22Rv1 (cell line): ENCODE results near the gene NRDC.
"Not testable (repeated sequence)": the region's sequence is repeated elsewhere in the genome, so short reads cannot be mapped to it uniquely, and the experiment has no call there.

Source experiments
- H3K27ac ChIP-seq: fragments of 450-650 bp; 2 replicates; pipeline ENCODE4 v1.5.1; 2017
- ZFX ChIP-seq: fragments of 450-650 bp; IDR thresholded peaks from 2 replicates; pipeline ENCODE4 v1.6.1; 2017; ENCODE audit warnings: antibody characterized with exemption, borderline replicate concordance
- TF ChIP-seq, protein P1 (sequence below): fragments of 450-650 bp; IDR thresholded peaks from 2 replicates; pipeline ENCODE4 v1.5.1; 2017; ENCODE audit warnings: mild to moderate bottlenecking

The NRDC gene

DNA sequence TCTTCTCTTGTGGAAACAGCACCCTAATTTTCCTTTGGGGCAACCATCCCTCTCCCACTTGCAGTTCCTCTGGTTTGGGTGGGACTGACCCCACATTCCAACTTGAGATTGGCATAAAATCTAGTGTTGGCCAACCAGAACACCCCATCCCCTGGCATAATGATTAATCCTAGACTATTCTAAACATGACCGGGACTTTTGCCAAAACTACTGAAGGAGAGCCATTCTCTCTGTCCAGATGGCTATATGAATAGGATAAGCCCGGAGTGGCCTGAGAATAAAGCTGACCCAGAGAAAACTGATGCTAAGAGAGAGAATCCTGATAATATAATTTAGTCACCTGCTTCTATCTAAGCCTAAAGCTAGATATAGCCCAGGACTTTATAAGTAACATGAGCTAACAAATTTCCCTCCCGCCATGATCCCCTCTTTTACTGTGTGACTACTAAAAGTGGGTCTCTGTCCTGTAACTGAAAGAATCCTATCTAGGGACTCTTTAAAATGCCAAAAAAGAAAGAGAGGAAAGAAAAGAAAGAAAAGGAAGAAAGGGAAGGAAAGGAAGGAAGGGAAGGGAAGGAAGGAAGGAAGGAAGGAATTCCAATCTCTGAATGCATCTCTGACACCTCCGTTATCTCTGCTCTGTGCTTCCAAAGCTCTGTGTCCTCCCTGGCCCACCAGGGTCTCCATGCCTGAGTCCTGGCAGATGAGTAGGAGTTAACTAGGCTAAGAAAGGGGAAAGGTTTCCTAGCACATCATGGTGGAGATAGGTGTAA is 28.0 kb upstream of the NRDC start:
- H3K27ac ChIP-seq: no peak overlapping the region
- no peak for TF ChIP-seq ZFX

DNA sequence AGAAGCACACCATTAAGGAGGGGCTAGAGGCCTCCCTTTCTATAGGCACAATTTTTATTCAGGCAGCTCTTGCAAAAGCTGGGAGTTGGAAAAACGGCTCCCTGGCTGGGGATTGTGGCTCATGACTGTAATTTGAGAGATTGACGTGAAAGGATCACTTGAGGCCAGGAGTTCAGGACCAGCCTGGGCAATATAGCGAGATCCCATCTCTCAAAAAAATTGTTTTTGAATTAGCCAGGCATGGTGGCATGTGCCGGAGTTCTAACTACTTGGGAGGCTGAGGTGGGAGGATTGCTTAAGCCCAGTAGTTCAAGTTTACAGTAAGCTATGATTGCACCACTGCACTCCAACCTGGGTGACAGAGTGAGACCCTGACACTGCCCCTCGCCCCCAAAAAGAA is 23.9 kb upstream of the NRDC start:
- H3K27ac ChIP-seq: no peak overlapping the region
- TF ChIP-seq ZFX: no peak
- TF ChIP-seq, protein P1, sequence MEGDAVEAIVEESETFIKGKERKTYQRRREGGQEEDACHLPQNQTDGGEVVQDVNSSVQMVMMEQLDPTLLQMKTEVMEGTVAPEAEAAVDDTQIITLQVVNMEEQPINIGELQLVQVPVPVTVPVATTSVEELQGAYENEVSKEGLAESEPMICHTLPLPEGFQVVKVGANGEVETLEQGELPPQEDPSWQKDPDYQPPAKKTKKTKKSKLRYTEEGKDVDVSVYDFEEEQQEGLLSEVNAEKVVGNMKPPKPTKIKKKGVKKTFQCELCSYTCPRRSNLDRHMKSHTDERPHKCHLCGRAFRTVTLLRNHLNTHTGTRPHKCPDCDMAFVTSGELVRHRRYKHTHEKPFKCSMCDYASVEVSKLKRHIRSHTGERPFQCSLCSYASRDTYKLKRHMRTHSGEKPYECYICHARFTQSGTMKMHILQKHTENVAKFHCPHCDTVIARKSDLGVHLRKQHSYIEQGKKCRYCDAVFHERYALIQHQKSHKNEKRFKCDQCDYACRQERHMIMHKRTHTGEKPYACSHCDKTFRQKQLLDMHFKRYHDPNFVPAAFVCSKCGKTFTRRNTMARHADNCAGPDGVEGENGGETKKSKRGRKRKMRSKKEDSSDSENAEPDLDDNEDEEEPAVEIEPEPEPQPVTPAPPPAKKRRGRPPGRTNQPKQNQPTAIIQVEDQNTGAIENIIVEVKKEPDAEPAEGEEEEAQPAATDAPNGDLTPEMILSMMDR: no peak

DNA sequence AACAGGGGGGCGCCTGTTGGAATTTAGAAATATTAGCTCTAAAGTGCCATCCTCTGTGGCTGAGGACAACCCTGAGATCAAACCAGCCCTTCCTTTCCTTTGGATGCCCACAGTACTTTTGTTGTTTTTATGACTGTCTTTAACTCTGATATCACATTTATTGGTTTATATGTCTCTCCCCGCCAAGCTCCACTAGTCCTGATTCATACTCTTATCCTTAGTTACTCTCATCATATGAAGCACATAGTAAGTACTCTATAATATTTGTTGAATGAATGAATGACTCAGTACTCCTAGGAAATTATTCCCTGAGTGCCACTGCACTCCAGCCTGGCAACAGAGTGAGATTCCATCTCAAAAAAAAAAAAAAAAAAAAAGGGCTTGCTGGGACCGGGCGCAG is 22.6 kb upstream of the NRDC start:
- TF ChIP-seq, protein P1: no peak
- TF ChIP-seq ZFX: no peak
- H3K27ac ChIP-seq: no peak overlapping the region

DNA sequence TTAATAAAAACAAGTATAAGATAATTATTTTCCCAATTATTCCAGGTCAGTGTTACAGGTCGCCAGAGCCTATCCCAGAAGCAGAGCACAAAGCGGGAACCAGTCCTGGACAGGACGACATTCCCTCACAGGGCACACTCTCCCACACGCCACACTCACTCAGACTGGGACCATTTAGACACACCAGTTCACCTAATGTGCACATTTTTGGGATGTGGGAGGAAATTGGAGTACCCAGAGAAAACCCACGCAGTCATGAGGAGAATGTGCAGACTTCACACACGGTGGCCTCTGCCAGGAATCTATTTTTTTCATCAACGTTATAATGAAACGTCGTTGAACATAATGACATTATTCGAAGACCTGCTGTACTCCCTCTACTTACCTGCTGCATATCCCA is 20.5 kb upstream of the NRDC start:
- no peak overlapping the region for H3K27ac ChIP-seq
- TF ChIP-seq, protein P1: no peak
- no peak for TF ChIP-seq ZFX

DNA sequence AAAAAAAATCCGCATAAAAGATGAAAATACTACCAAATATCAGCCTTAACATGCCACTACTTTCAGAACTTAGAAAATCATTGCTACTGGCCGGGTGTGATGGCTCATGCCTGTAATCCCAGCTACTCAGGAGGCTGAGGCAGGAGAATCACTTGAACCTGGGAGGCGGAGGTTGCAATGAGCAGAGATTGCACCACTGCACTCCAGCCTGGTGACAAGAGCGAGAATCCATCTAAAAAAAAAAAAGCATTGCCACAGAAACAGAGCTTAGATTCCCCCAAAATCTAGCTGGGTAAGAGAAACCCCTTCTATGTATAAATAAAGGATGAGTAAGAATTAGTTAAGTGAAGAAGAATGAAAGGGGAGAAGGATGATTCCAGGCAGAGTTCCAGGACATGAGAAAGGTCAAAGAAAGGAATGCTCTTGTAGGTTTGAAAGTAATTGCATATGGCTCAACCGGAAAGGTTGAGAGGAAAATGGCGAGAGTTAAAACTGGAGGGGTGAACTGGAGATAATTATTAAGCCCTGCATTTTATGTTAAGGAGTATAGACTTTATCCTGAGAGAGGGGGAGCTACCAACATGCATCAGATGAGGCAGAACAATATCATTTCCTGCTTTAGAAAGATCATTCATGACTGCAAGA is 19.7 kb upstream of the NRDC start:
- H3K27ac ChIP-seq: no peak overlapping the region
- TF ChIP-seq, protein P1: no peak
- TF ChIP-seq ZFX: no peak

DNA sequence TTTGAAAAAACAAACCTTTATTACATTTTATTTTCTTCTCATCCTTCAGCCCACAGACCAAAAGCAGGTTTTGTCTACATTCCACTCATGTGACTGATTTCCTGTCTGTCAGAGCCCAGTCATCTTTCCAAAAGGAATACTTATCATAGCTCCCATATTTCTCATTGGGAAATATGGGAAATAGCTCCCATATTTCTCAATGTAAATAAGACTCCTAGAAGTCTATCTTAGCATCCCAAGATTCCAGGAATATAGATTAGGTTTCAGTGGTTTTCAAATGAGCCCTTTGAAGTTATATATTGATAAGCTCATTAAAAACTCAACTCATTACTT is 19.1 kb upstream of the NRDC start:
- TF ChIP-seq ZFX: no peak
- TF ChIP-seq, protein P1: no peak
- no peak overlapping the region for H3K27ac ChIP-seq

DNA sequence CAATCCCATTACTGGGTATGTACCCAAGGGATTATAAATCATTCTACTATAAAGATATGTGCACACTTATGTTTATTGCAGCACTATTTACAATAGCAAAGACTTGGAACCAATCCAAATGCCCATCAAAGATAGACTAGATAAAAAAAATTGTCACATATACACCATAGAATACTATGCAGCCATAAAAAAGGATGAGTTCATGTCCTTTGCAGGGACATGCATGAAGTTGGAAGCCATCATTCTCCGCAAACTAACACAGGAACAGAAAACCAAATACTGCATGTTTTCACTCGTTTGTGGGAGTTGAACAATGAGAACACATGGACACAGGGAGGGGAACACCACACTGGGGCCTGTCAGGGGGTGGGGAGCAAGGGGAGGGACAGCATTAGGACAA is 16.2 kb upstream of the NRDC start:
- H3K27ac ChIP-seq: not testable (repeated sequence)

DNA sequence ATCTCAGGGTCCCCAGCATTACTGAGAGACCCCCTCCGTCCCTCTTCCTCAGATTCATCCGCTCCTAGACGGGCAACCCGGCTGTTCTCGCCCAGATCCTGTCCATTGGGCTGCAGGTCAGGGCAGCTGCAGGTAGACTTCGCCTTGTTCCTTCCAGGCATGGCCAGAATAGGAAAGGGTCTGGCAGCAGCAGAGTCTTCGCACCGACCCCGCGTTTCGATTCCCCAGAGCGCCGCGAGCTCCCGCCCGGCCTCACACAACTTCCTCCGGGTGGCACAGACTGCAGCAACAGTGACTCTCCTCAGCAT is 265 bp downstream of the NRDC start:
- TF ChIP-seq, protein P1: no peak
- TF ChIP-seq ZFX: no peak
- H3K27ac ChIP-seq: peak overlapping the region; percentile 87
